NCI-H446 treated with DMSO at 0.1 percent for 48 hours (cell line): Measurements from ENCODE around the gene PHF11.
"Not testable (repeated sequence)": the region's sequence is repeated elsewhere in the genome, so short reads cannot be mapped to it uniquely, and the experiment has no call there.

ENCODE experiments used
- DNase-seq: peaks from one replicate; lab custom pipeline; 2025; lab: John Stamatoyannopoulos, UW

The PHF11 gene

DNA sequence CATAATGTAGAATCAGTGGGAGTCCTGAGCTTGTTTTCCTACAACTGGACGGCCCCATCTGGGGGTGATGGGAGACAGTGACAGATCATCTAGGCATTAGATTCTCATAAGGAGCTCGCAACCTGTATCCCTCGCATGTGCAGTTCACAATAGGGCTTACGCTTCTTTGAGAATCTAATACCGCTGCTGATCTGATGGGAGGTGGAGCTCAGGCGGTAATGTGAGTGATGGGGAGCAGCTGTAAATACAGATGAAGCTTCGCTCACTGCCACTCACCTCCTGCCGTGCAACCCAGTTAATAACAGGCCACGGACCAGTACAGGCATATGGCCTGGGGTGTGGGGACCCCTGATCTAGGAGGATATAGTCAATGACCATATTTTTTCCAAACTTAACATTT is 50.8 kb downstream of the PHF11 start:
- no peak for DNase-seq

- no peak for DNase-seq
Measured at GRCh38 chr13:49549289-49549688, 53.5 kb downstream of the PHF11 start.

GRCh38 chr13:49550942-49551644 is 55.3 kb downstream of the PHF11 start:
- no peak for DNase-seq

DNA sequence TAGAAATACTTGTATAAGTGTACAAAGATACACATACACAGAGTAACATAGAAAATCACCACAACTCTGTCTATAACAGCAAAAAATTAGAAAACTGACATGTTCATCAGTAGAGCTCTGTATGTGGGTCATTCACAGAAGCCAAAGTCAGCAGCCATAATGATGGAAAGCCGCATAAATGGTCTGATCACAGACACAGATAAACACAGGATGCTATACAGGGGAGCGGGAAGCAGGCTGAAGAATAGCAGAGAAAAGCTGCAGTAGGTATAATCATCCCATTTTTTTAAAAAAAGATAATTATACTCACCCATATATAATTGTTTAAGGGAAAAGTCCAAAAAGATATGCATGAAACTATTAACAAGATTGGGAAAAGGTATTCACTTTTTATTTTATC is 58.1 kb downstream of the PHF11 start:
- no peak for DNase-seq

GRCh38 chr13:49554387-49554786 is 58.6 kb downstream of the PHF11 start:
- no peak for DNase-seq

DNA sequence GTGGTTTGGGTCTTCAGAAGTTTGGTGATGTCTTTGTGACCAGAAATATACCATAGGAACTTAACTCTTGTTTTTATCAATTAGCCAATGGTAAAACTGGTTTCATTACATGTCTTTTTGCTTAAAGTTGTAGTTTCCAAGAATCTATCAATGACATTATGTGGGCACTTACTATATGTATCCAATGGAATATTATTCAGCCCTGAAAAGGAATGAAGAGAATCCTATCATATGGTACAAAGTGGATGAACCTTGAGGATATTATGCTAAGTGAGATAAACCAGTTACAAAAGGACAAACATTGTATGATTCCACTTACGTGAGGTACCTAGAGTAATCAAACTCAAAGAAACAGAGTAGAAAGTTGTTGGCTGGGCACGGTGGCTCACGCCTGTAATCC is 63.3 kb downstream of the PHF11 start:
- no peak for DNase-seq

GRCh38 chr13:49560270-49561061 is 64.7 kb downstream of the PHF11 start:
- no peak for DNase-seq

DNA sequence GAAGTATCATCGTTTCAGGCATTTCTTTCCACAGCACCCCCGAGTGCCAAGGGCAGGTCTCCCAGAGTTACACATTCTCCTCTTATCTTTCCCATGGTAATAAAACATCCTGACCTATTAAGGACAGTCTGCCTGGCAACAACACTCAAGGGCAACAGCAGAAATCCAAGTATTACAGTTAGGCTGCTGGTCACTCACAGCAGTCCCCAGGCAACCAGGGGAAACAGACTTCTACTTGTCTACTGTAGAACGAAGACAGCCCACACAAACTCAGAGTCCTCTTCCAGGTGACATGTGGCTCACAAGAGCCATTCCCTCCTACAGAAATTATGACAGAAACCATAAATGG is 65.3 kb downstream of the PHF11 start:
- DNase-seq = no peak

- DNase-seq = no peak
Measured at GRCh38 chr13:49563516-49563915, 67.8 kb downstream of the PHF11 start.

DNA sequence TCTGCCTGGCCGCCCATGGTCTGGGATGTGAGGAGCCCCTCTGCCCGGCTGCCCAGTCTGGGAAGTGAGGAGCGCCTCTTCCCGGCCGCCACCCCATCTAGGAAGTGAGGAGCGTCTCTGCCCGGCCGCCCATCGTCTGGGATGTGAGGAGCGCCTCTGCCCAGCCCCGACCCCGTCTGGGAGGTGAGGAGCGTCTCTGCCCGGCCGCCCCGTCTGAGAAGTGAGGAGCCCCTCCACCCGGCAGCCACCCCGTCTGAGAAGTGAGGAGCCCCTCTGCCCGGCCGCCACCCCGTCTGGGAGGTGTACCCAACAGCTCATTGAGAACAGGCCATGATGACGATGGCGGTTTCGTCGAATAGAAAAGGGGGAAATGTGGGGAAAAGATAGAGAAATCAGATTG is 69.7 kb downstream of the PHF11 start:
- DNase-seq = not testable (repeated sequence)

DNA sequence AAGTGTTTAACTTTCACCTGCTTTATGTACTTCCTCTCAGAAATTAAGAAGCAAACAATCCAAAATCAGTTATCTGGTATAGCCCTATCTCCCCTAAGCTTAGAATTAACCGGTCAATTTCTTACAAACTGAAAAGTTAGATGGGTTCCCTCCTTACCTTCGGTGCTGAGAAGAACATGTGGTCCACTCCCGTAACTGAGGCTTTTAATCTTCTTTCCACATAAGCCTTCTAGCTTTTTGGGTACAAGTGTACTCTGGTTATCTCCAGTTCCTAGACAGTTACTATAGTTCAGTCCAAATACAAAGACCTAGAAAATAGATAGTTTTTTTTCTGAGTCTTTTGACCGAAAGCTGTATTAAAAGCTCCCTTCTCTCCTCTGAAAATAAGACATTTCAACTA is 70.7 kb downstream of the PHF11 start:
- no peak for DNase-seq

- DNase-seq = no peak
Measured at GRCh38 chr13:49567491-49567890, 71.7 kb downstream of the PHF11 start.

DNA sequence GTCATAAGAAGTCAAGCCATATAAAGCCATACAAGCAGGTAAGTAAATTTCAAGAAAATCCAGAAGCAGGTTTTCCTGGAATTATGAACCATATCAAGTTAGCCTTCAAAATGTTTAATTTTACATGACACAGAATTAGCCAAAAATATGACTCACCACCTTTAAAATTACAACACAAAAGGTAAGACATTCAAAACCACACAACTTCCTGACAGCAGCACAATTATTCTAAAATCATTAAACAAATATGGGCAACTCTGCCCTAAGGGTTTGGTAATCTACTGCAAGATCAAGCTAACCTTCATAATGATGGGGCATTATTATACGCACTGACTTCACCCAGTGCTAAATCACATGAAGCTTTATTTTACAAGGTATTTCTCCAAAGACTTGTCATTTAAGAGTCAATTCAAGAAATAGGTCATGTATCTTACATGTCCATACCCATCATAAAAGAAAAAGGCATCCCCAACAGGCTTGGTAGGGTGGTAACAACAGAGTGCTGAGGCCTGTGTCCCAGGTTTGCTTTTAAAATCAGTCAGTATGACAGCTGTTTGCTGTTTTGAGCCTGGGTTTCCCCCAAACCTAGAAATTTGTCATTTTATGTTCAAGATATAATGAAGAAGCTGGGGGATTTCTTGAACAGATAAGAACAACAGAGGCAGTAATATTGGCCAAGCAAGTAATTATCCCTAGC is 74.4 kb downstream of the PHF11 start:
- DNase-seq = no peak

- no peak for DNase-seq
Measured at GRCh38 chr13:49571299-49572240, 75.8 kb downstream of the PHF11 start.
